Erythroblast (primary cell): Measurements from ENCODE around the gene SETD4.

Experiments
- GATA1 ChIP-seq: IDR thresholded peaks from 2 replicates; pipeline ENCODE4 v1.6.1; 2011; ENCODE audit warnings: low read depth, mild to moderate bottlenecking, control low read depth, low read length, moderate library complexity
- POLR2A ChIP-seq: IDR thresholded peaks from 2 replicates; pipeline ENCODE4 v1.6.1; 2011; ENCODE audit warnings: mild to moderate bottlenecking, low read length

GRCh38 chr21:36093512-36093911 is 33.2 kb upstream of the SETD4 start:
- no peak for TF ChIP-seq POLR2A
- TF ChIP-seq GATA1, result no peak
